COLO668 (cell line): ENCODE measurements around the gene VSIR.

Experiments
- DNase-seq: peaks from one replicate; lab custom pipeline; 2025; ENCODE audit not compliant: unreplicated experiment; lab: John Stamatoyannopoulos, UW

The VSIR gene

GRCh38 chr10:71715026-71715425, 58.3 kb downstream of the VSIR start:
- no peak for DNase-seq

DNA sequence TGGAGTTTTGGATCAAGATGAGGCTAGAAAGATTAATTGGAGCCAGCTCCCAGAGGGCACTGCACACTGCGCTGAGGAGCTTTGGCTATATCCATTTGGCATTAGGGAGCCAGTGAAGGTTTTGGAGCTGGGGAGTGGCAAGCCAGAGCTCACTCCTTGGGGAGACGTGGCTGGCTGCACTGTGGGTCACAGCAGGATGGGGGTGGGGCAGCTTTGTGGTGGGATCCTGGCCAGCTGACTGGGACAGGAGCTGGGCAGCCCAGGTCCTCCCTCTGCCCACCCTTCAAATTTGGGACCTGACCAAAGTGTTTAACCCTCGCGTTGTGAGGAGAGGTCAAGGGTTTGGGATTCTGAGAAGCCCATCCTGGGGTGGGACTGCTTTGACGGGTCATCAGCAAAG, 58.7 kb downstream of the VSIR start:
- DNase-seq, result no peak

GRCh38 chr10:71714031-71714410, 59.3 kb downstream of the VSIR start:
- DNase-seq, result no peak

GRCh38 chr10:71713135-71714030, 59.9 kb downstream of the VSIR start:
- DNase-seq, result no peak

DNA sequence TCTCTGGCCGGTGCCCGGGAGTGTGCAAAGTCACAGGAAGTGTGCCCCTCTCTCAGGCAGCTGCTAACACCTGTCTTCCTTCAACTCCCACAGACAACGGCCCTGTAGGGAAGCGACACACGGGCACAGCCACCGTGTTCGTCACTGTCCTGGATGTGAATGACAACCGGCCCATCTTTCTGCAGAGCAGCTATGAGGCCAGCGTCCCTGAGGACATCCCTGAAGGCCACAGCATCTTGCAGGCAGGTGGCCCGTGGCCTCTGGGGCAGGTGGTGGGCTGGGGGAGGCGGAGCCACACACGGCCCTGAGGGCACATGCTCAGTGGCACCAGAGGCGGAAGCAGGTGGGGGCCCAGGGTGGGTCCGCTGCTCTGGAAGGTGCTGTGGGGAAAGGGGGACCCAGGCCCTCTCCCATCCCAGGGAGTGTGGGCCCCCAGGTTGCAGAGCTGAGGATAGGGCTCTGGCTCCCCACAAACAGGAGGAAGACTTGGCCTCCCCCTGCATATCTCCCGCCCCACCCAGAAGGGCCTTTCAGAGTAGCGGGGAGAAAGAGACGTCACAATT, 60.7 kb downstream of the VSIR start:
- no peak for DNase-seq

DNA sequence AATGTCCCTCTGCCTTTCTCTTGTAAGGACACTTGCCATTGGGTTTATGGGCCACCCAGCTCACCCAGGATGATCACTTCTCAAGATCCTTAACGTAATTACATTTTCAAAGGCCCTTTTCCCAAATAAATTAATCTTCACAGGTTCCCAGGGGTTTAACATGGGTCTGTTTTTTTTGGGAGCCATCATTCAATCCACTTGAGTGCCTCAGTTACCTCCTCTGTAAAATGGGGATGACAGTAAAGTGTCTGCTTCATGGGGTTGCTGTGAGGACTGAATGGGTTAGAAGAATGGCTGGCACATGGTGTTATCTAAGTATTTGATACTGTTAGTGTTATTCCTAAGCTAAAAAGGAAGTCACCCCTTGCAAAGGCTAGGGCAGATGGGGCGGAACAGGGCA, 61.1 kb downstream of the VSIR start:
- no peak for DNase-seq

DNA sequence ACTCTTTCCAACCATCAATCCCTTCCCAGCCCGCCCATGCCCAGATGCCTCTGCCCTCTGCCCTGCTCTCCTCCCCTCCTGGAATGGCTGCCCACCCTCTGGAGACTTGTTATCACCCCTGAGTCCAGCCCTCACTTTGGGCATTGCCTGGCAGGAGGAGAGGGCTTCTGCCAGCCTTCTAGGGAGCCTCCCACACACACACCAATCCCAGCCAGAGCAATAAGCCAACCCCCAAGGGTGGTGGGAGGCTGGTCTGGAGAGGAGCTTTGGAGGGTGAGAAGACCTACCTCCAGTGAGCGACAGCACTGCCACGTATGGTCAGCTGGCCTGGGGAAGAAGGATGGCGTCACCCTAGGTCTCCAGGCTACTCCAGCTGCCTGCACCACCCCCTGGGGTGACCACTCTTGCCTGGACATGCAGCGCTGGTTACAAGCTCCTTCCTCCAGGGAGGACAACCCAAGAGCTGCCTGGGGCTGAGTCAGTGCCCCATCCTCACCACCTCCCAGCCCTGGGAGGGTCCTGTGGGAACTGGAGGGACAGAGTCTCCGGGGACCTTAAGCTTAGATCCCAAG, 62.2 kb downstream of the VSIR start:
- DNase-seq, result no peak

DNA sequence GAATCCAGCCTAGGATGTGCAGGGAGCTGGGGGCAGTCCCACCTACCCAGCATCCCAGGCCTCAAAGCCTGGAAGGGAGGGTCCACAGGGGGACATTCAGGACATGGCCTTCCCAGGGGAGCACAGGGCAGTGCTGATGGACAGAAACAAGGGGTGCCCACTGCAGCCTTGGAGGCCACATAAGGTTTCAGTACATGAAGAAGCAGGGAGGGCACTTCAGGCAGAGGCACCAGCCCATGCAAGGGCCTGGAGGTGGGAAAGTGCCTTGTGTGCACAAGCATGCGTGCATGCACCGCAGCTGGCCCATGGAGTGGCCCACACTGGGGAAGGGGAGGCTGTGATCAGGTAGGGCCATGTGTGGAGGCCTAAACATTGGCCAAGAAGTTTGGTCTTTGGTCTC, 62.8 kb downstream of the VSIR start:
- no peak for DNase-seq

GRCh38 chr10:71708897-71709882, 64.1 kb downstream of the VSIR start:
- no peak for DNase-seq

GRCh38 chr10:71708301-71708703, 65.0 kb downstream of the VSIR start:
- DNase-seq, result peak; percentile 1

GRCh38 chr10:71707240-71707789, 66.0 kb downstream of the VSIR start:
- DNase-seq, result no peak

- no peak for DNase-seq
Measured at GRCh38 chr10:71706216-71707121, 66.9 kb downstream of the VSIR start.

DNA sequence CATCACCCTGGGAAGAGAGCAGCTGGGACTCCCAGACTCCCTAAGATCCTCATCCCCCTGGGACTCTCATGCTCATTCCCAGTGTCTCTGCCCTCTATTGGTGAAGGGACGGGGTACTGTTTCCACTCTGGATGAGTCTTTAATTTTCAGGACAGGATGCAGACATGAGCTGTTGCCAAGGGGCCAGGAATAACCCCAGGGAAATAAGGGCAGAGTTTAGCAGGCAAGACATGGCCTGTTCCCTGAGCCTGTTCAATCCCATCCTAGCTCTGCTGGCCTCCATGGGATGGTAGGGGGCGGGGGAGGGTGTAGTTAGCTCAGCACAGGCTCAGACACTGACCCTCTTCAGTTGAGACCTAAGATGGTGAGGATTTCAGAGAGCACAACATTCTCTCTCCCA, 67.7 kb downstream of the VSIR start:
- no peak for DNase-seq

DNA sequence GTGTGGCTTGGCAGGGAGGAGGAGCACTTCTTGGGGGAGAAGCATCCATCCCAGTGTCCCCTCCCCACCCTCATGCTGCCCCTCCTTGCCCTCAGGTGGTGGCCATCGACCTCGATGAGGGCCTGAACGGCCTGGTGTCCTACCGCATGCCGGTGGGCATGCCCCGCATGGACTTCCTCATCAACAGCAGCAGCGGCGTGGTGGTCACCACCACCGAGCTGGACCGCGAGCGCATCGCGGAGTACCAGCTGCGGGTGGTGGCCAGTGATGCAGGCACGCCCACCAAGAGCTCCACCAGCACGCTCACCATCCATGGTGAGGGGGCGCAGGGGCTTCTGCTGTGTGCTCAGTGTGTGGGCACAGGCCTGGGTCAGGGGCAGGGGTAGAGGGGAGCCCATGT, 68.5 kb downstream of the VSIR start:
- DNase-seq, result no peak

DNA sequence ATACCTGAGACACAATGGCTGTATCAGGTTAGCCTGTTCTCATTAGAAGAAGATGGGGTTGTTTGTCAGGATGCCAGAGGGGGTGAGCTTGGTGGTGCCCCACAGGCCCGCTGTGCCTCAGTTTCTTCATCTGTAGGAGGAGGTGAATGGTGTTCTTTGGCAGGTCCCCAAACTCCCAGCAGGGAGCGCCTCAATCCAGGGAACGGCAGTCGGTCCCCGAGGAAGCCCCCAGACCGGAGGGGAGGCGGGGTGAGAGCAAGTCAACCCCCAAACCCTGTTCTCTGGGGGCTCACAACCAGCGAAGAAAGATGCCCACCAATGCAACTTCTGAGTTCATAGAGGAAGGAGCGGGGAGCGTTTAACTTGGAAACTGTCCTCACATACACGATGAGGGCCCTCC, 69.7 kb downstream of the VSIR start:
- DNase-seq, result no peak

DNA sequence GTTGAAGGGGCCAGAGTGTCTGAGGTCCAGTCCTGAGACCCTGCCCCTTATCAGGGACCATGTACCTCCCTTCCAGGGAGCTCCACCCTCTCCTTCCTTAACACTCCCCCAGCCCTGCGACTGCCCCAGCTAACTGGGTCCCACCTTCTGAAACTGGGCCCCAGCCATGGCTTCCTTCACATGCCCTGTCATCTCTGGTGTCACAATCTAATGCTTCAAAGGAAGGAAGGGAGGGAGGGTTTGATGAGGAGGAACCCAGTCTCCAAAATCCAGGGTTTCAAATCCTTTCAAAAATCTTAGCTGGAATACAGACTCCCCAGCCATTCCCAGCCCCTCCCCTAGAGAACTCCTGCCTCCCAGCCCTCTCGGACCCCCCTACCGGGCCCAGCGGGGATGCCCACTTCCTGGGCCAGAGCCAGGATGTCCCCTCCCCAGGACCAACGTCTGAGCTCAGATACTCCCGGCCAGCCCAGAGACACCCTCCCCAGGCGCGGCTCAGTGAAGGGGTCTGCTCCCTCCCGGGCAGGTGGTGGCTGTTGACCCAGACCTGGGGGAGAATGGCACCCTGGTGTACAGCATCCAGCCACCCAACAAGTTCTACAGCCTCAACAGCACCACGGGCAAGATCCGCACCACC, 71.7 kb downstream of the VSIR start:
- no peak for DNase-seq

- no peak for DNase-seq
Measured at GRCh38 chr10:71700731-71701368, 72.5 kb downstream of the VSIR start.

DNA sequence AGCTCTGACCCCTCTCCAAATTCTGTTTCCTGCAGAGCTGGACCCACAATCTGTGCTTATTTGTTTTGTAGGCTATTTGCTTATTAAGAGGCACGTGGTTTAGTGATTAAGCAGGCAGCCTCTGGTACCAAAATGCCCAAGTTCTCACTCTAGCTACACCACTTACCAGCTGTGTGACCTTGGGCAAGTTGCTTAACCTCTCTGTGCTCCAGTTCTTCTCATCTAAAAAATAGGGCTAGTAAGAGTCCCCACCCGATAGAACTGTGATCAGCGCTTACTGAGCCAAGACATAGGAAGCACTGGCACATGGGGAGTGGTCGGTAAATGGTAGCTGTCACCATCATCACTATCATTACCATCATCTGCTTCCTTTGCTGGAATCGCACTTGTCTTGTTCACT, 74.6 kb downstream of the VSIR start:
- no peak for DNase-seq
